IMR-90 (cell line): ENCODE results near the gene CDC14A. TPM values are rescaled to one million over a fixed set of nuclear protein-coding genes. Genes with fewer than 3 reads are reported as not detected.

ENCODE experiments used
- ATAC-seq: fragments of 200-7000 bp; cut with Tn5 transposase; 2 replicates; pipeline ENCODE4 v1.9.1; 2020; ENCODE audit warnings: low read depth, mild to moderate bottlenecking, moderate library complexity
- BruUV-seq: library from RNA; stranded (reverse); fragments of 400-500 nt; replicated peaks from 2 replicates; lab custom pipeline; 2021; lab: Mats Ljungman, UMichigan
- CTCF ChIA-PET: fragments of 300-600 bp; formaldehyde crosslinking; extraction: SDS; loops from one replicate; lab custom pipeline; 2021; ENCODE audit warnings: antibody characterized with exemption; lab: Yijun Ruan, JAX
- POLR2A ChIA-PET: fragments of 300-600 bp; sonication (Branson Sonifier 250); formaldehyde crosslinking; loops from one replicate; lab custom pipeline; 2022; ENCODE audit warnings: antibody characterized with exemption; ENCODE audit not compliant: unreplicated experiment; lab: Charles Lee
- DNase-seq: peaks from one replicate; pipeline ENCODE4 v3.0.0; 2013
- H2AFZ ChIP-seq: replicated peaks from 2 replicates; pipeline ENCODE3; 2013; ENCODE audit warnings: low read length, mild to moderate bottlenecking; ENCODE audit not compliant: poor library complexity
- H2AK5ac ChIP-seq: 2 replicates; pipeline ENCODE4 v1.6.1; 2013; ENCODE audit warnings: low read depth, low read length, inconsistent platforms
- H2AK9ac ChIP-seq: replicated peaks from 2 replicates; pipeline ENCODE3; 2013; ENCODE audit warnings: mild to moderate bottlenecking, low read depth, low read length, moderate library complexity; ENCODE audit not compliant: poor library complexity
- H2BK120ac ChIP-seq: 2 replicates; pipeline ENCODE4 v1.6.1; 2013; ENCODE audit warnings: low read depth, low read length, inconsistent platforms
- H2BK15ac ChIP-seq: 3 replicates; pipeline ENCODE4 v1.6.1; 2013; ENCODE audit warnings: low read depth, low read length, inconsistent platforms
- H2BK20ac ChIP-seq: 2 replicates; pipeline ENCODE4 v1.6.1; 2013; ENCODE audit warnings: low read depth, mild to moderate bottlenecking, inconsistent platforms, low read length, moderate library complexity
- H2BK5ac ChIP-seq: 2 replicates; pipeline ENCODE4 v1.6.1; 2013; ENCODE audit warnings: mild to moderate bottlenecking, low read depth, low read length, inconsistent platforms; ENCODE audit not compliant: poor library complexity, severe bottlenecking
- H3K14ac ChIP-seq: replicated peaks from 2 replicates; pipeline ENCODE4 v1.6.1; 2013; ENCODE audit warnings: low read depth, low read length, inconsistent platforms
- H3K18ac ChIP-seq: 2 replicates; pipeline ENCODE4 v1.6.1; 2013; ENCODE audit warnings: low read depth, low read length, control low read depth
- H3K23ac ChIP-seq: 2 replicates; pipeline ENCODE4 v1.6.1; 2013; ENCODE audit warnings: low read depth, low read length, inconsistent platforms
- H3K27ac ChIP-seq: 2 replicates; pipeline ENCODE4 v1.5.1; 2013; ENCODE audit warnings: mild to moderate bottlenecking, control low read depth, low read length; ENCODE audit not compliant: insufficient read depth
- H3K27me3 ChIP-seq: 2 replicates; pipeline ENCODE4 v1.6.1; 2013; ENCODE audit warnings: low read length; ENCODE audit not compliant: control insufficient read depth, insufficient read depth
- H3K36me3 ChIP-seq: 2 replicates; pipeline ENCODE4 v1.6.1; 2013; ENCODE audit warnings: low read length, mixed read lengths; ENCODE audit not compliant: control insufficient read depth, insufficient read depth
- H3K4ac ChIP-seq: 2 replicates; pipeline ENCODE4 v1.6.1; 2013; ENCODE audit warnings: low read depth, low read length, inconsistent platforms
- H3K4me1 ChIP-seq: 2 replicates; pipeline ENCODE4 v1.6.1; 2013; ENCODE audit warnings: low read length, mixed read lengths; ENCODE audit not compliant: control insufficient read depth, insufficient read depth
- H3K4me2 ChIP-seq: 2 replicates; pipeline ENCODE4 v1.6.1; 2013; ENCODE audit warnings: low read depth, mild to moderate bottlenecking, control low read depth, low read length, moderate library complexity
- H3K4me3 ChIP-seq: 2 replicates; pipeline ENCODE4 v1.5.1; 2013; ENCODE audit warnings: low read depth, mild to moderate bottlenecking, control low read depth, low read length, moderate library complexity; ENCODE audit not compliant: insufficient read depth
- H3K56ac ChIP-seq: 2 replicates; pipeline ENCODE4 v1.6.1; 2013; ENCODE audit warnings: low read length, inconsistent platforms; ENCODE audit not compliant: insufficient read depth; ENCODE audit errors: extremely low read depth
- H3K79me1 ChIP-seq, 2 experiments: 2 replicates each; pipeline ENCODE4 v1.6.1; 2013; ENCODE audit warnings: low read length in 2 of 2, inconsistent platforms in 1 of 2, low read depth in 1 of 2
- H3K9ac ChIP-seq: 2 replicates; pipeline ENCODE4 v1.6.1; 2013; ENCODE audit warnings: low read depth, low read length, control low read depth
- H3K9me1 ChIP-seq: 2 replicates; pipeline ENCODE4 v1.6.1; 2013; ENCODE audit warnings: low read length, inconsistent platforms; ENCODE audit not compliant: insufficient read depth
- H3K9me3 ChIP-seq: 2 replicates; pipeline ENCODE4 v1.6.1; 2013; ENCODE audit warnings: low read length; ENCODE audit not compliant: control insufficient read depth, insufficient read depth
- H4K20me1 ChIP-seq: 2 replicates; pipeline ENCODE4 v1.6.1; 2013; ENCODE audit warnings: low read length, inconsistent platforms; ENCODE audit not compliant: insufficient read depth
- H4K5ac ChIP-seq: 2 replicates; pipeline ENCODE4 v1.6.1; 2013; ENCODE audit warnings: mild to moderate bottlenecking, low read depth, low read length, control low read depth
- H4K8ac ChIP-seq, 2 experiments: 2 replicates each; pipeline ENCODE4 v1.6.1; 2013; ENCODE audit warnings: low read depth in 2 of 2, low read length in 2 of 2, control low read depth in 1 of 2, inconsistent platforms in 1 of 2
- H4K91ac ChIP-seq: 2 replicates; pipeline ENCODE4 v1.6.1; 2013; ENCODE audit warnings: low read depth, low read length, inconsistent platforms; ENCODE audit not compliant: insufficient read depth
- BHLHE40 ChIP-seq: fragments of 150-350 bp; IDR thresholded peaks from 2 replicates; pipeline ENCODE4 v1.6.1; 2016; ENCODE audit warnings: mild to moderate bottlenecking, low read depth, low read length
- CEBPB ChIP-seq: IDR thresholded peaks from 2 replicates; pipeline ENCODE4 v1.6.1; 2012; ENCODE audit warnings: low read depth, low read length, improper control_type of control experiment
- CHD1 ChIP-seq: IDR thresholded peaks from 2 replicates; pipeline ENCODE4 v1.6.1; 2012; ENCODE audit warnings: low read depth, low read length, improper control_type of control experiment
- CTCF ChIP-seq: conservative IDR thresholded peaks from 2 replicates; pipeline ENCODE4 v1.5.1; 2012; ENCODE audit warnings: mild to moderate bottlenecking, low read depth, low read length, improper control_type of control experiment
- ELK1 ChIP-seq: fragments of 150-350 bp; IDR thresholded peaks from 2 replicates; pipeline ENCODE4 v1.6.1; 2016; ENCODE audit warnings: low read depth, mild to moderate bottlenecking, low read length, moderate library complexity, borderline replicate concordance
- FOS ChIP-seq: fragments of 150-350 bp; IDR thresholded peaks from 2 replicates; pipeline ENCODE4 v1.6.1; 2016; ENCODE audit warnings: low read depth, low read length
- MAFK ChIP-seq: IDR thresholded peaks from 2 replicates; pipeline ENCODE4 v1.6.1; 2012; ENCODE audit warnings: low read depth, low read length, improper control_type of control experiment
- MAZ ChIP-seq: IDR thresholded peaks from 2 replicates; pipeline ENCODE4 v1.6.1; 2012; ENCODE audit warnings: low read depth, mild to moderate bottlenecking, low read length, improper control_type of control experiment, moderate library complexity, borderline replicate concordance
- MXI1 ChIP-seq: IDR thresholded peaks from 2 replicates; pipeline ENCODE4 v1.6.1; 2012; ENCODE audit warnings: low read depth, mild to moderate bottlenecking, low read length, moderate library complexity, borderline replicate concordance
- NFE2L2 ChIP-seq: fragments of 150-350 bp; IDR thresholded peaks from 2 replicates; pipeline ENCODE4 v1.6.1; 2016; ENCODE audit warnings: low read depth, mild to moderate bottlenecking, low read length
- POLR2A ChIP-seq: IDR thresholded peaks from 2 replicates; pipeline ENCODE4 v1.6.1; 2012; ENCODE audit warnings: mild to moderate bottlenecking, low read depth, low read length
- RAD21 ChIP-seq: IDR thresholded peaks from 2 replicates; pipeline ENCODE4 v1.6.1; 2012; ENCODE audit warnings: low read length, improper control_type of control experiment
- RCOR1 ChIP-seq: IDR thresholded peaks from 2 replicates; pipeline ENCODE4 v1.6.1; 2012; ENCODE audit warnings: mild to moderate bottlenecking, low read length, improper control_type of control experiment; ENCODE audit not compliant: insufficient replicate concordance
- RFX5 ChIP-seq: IDR thresholded peaks from 2 replicates; pipeline ENCODE4 v1.8.0; 2012; ENCODE audit warnings: low read depth, mild to moderate bottlenecking, low read length, moderate library complexity
- SMC3 ChIP-seq: fragments of 150-350 bp; IDR thresholded peaks from 2 replicates; pipeline ENCODE4 v1.6.1; 2016; ENCODE audit warnings: low read depth, mild to moderate bottlenecking, antibody characterized with exemption, low read length, moderate library complexity
- USF2 ChIP-seq: fragments of 150-350 bp; IDR thresholded peaks from 2 replicates; pipeline ENCODE4 v1.6.1; 2017; ENCODE audit warnings: mild to moderate bottlenecking, antibody characterized with exemption, low read length, low read depth
- WGBS, 2 experiments: methylation state at CpG; one replicate each; pipeline versions ENCODE4 v1.1.5 to v1.1.7; 2013; ENCODE audit warnings: missing lambda C conversion rate in 2 of 2; ENCODE audit not compliant: insufficient read length in 1 of 2; ENCODE audit errors: extremely low coverage in 2 of 2; 5-methylcytosine and 5-hydroxymethylcytosine counted together
- dilution Hi-C: fragments of 300-500 bp; cut with HindIII; formaldehyde crosslinking; loops from one replicate; pipeline ENCODE4 v1.14.3; 2018; ENCODE audit warnings: low sequenced_read_pairs; ENCODE audit not compliant: unreplicated experiment
- in situ Hi-C: fragments of 300-500 bp; cut with MboI; formaldehyde crosslinking; loops from 3 replicates; pipeline ENCODE4 v1.14.3; 2019; ENCODE audit warnings: low sequenced_read_pairs, inconsistent platforms, mixed read lengths
- intact Hi-C: fragments of 100-400 bp; cut with micrococcal nuclease; formaldehyde crosslinking; loops from 2 replicates; pipeline ENCODE4 v1.10.0; 2022
- polyA plus RNA-seq, 3 experiments: library from polyadenylated mRNA; depleted of rRNA; stranded (reverse); fragments of >200 nt; gene quantifications; 2 replicates each; pipeline ENCODE4 v1.2.3, GENCODE V29; 2012; ENCODE audit warnings: low replicate concordance in 1 of 3
- total RNA-seq: library from RNA; depleted of rRNA; stranded (reverse); fragments of >200 nt; gene quantifications from 2 replicates; pipeline ENCODE4 v1.2.3, GENCODE V29; 2012

CDC14A gene
- total and polyA plus RNA-seq, 2 of the 4 experiments (the other 2 are of a cell fraction), result 1.7 to 3.0 TPM

GRCh38 chr1:100400404-100400803 lies 48.1 kb downstream of the CDC14A start:
- Histone ChIP-seq H3K79me1 (peaks cover 4 to 8% of the 10 kb centered on the region in 2 experiments; a peak in 3 of 4 replicates), H3K27ac (no peak overlapping the region), H3K36me3 (no peaks in the 10 kb centered on the region), H2AK9ac (no peak overlapping the region), H3K4me2 (peak overlapping the region; percentile 35; the same call in 1 of the 2 replicates), H3K23ac (peak overlapping the region; percentile 29; the same call in 1 of the 2 replicates), H2BK20ac (no peak overlapping the region), H3K56ac (no peak overlapping the region), H3K18ac (no peak overlapping the region), H3K4me1 (0 out of 2 replicates have a peak, but pooled peaks cover 1% of the 10 kb centered on the region), H3K9me3 (no peaks in the 10 kb centered on the region), H3K4ac (no peak overlapping the region), H2BK15ac (no peak overlapping the region), H3K14ac (no peak overlapping the region), H3K4me3 (no peak overlapping the region), H3K9ac (peak overlapping the region; percentile 14; the same call in 1 of the 2 replicates), H2AK5ac (no peak overlapping the region), H3K27me3 (no peaks in the 10 kb centered on the region), H3K9me1 (peaks cover 3% of the 10 kb centered on the region), H4K8ac (no peak overlapping the region), H4K20me1 (no peaks in the 10 kb centered on the region), H2BK120ac (no peak overlapping the region), H4K5ac (0 out of 2 replicates have a peak overlapping the region, but pooled peaks have one; percentile 17), H2BK5ac (no peak overlapping the region), H2AFZ (no peak overlapping the region), H4K91ac (no peak overlapping the region)
- TF ChIP-seq ELK1 (no peak), BHLHE40 (no peak), CHD1 (no peak), USF2 (no peak), CTCF (no peak), RAD21 (no peak), CEBPB (no peak), FOS (no peak), POLR2A (no peak), MAFK (no peak), RFX5 (no peak), MXI1 (no peak), MAZ (no peak), NFE2L2 (no peak), SMC3 (no peak), RCOR1 (no peak)
- CTCF ChIA-PET, result no interaction called here
- in situ Hi-C loops (no loop called here), intact Hi-C loops (no loop called here), dilution Hi-C loops (no loop called here)
- ATAC-seq (peak; percentile 44; the same call in 1 of the 2 replicates), DNase-seq (no peak)
- POLR2A ChIA-PET, result no interaction called here
- WGBS, 2 experiments, result no CpG with 5 or more reads among the region's 2 CpGs
- BruUV-seq, result no TSS peak
